ENCODE results near the gene HIRA.
"Not testable (repeated sequence)": the region's sequence is repeated elsewhere in the genome, so short reads cannot be mapped to it uniquely, and the experiment has no call there.

The HIRA gene

DNA sequence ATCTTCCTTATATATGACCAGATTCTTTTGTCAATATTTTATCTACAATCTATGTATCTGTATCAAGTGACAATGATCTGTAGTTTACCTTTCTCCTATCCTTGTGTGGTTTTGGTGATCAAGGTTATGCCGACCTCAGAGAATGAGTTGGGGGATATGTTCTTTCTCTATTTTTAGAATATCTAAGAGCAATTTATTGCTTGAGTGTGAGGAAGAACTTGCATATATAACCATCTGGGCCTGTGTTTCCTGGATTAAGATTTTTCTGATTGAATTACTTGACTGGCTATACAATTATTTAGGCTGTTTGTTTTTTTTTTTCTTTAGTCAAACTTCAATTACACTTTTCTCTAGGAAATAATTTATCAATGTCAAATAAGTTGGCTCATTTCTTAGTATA is 30.0 kb upstream of the HIRA start:
- DNase-seq = no peak

DNA sequence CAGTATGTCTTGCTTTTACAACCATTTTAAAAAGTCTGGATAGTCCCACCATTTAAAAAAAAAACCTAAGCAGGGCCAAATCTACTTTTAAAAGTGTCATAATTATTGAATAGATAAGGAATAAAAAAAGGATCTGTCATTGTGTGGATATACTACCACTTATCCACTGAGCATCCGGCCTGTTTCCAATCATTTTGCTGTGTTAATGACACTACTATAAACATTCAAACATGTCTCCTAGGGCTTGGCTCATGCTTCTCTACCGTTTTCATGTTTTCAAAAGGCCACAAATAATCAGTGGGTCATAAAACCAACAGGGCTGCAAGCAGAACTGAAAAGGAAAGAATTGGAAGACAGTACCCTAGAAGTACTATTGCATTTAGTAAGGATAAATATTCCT is 28.5 kb upstream of the HIRA start:
- DNase-seq = no peak

DNA sequence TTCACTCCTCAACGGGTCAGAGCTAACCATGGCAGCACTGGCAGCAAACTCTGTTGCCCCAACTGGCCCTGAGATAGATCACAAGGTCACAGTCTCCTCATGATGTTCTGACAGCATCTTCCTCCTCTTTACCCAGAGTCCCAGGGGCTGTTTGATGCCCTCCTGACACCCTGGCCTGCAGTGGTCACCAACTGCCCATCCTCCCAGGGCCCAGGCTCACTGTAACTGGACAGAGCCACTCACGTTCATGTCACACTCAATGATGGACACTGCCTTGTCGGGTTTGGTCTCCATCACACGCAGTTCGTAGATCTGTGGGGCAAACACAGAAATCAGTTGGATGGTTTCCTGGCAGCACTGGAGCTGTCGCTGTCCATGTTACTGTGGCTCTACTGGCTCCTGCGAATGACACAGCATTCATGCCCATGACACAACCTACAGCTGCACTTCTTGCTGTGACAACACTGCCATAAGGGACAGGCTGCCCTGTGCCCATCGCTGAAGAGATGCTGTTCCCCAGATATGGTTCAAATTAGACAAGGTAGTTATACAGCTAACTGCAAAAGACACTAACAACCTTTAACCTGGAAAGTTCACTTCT is 26.4 kb upstream of the HIRA start:
- no peak for DNase-seq

DNA sequence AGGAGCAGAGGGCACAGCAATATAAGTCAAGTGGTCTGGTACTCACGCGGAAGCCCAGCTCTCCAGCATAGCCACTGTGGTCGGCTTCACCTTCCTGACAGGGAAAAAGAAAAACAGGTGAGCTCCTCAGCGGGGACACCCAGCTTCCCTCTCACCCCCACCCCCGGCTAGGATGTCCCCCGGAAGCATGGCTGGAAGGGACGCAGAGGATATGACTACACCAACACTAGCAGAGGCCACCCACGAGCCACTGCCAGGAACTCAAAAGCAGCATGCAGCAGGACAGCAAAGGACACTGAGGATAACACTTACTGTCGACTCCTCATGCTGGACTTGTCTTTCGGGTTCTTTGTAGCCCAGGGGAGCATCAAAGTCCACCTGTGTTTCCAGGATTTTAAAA is 25.0 kb upstream of the HIRA start:
- no peak for DNase-seq

DNA sequence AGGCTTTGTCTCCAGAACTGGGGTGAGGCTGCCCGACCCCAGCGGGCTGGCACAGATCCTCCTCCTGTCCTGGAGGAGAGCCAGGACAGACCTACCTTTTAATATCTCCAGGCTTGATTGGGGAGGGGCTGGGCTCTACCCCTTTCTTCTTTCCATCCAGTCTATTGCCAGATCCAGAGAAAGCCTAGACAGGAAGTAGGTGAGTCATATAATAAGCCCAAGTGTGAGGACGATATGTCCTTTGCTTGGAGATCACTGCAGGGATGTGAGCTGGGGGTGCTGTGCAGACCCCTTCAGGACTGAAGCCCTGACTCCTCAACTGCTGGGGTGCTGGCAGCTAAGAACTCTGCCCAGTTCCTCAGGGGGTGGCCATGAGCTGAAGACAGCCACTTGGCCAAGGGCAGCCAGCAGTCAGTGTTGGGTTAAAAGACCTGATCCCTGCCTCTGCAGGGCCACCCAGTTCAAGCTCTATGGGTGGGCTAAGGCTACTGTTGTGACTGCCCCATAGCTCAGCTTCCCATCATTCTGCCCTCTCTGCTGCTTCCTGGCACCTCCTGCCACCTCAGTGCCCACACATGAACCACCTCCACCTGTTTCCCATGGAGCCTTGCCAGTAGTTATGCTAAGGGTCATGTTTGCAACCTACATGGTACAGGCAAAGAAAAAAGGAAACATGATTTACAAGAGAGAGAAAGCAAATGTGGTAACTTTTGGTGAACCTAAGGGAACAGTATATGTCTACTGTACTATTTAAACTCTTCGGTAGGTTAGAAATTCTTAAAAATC is 24.2 kb upstream of the HIRA start:
- no peak for DNase-seq

DNA sequence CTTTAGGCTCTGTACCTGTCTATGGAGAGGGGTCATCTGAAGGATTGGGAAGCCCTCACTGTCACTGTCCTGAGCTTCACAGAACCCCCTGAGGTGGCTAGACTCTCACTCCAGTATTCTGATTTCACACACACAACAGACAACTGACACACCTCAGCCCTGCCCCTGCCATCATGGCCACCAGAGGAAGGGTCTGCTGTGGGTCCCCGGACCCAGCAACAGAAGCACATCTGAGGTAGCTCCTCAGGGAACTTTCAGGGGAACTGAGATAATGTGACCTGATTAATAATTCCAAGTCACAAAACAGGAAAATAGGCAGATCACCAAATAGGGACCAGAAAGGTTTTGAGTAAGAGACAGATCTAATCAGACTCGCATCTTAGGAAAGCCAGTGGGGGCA is 23.5 kb upstream of the HIRA start:
- DNase-seq = no peak

DNA sequence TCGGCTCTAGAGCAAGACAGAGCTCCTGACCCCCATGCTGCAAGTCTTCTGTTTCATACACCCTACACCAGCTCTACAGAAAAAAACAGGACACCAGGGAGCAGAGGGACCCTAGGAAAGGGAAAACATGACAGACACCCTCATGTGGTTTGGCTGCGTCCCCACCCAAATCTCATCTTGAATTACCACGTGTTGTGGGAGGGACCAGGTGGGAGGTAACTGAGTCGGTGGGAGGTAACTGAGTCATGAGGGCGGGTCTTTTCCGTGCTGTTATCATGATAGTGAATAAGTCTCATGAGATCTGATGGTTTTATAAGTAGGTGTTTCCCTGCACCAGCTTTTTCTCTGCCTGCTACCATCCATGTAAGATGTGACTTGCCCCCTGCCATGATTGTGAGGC is 22.6 kb upstream of the HIRA start:
- DNase-seq = no peak

DNA sequence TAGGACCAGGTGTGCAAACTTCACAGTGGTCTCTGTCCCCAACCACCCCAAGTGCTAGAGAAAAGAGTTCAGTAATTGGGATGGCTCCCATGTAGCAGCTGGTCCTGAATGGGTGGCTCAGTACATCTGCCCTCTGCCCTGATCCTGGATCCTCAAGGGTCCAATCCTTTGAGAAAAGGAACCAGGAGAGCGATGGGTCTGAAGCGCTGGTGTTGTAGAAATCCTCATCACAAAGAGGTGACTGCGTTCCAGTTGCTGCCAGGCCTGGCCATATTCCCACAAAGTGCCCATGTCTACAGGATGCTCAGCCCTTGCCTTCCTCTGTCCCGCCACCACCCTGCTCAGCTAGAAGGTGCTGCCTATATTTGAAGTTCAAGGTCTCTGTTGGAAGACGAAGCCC is 22.2 kb upstream of the HIRA start:
- no peak for DNase-seq

DNA sequence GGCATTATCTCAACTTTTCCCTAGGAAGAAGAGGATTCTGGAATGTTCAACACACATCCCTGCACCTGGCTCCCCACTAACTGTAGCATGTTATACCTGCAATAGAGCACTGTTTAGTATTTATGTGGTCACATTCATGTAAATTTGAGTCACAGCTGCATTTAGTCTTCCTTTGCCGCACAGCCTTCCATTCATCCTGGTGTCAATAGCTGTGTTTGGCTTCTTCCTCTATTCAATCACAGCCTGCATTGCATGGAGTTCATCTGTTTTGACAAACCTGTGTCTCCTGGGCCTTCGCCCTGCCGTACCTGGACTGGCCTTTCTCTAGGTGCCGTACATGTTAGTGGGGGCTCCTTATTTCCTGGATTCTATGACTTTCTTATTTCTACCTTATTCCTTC is 20.0 kb upstream of the HIRA start:
- DNase-seq = no peak

DNA sequence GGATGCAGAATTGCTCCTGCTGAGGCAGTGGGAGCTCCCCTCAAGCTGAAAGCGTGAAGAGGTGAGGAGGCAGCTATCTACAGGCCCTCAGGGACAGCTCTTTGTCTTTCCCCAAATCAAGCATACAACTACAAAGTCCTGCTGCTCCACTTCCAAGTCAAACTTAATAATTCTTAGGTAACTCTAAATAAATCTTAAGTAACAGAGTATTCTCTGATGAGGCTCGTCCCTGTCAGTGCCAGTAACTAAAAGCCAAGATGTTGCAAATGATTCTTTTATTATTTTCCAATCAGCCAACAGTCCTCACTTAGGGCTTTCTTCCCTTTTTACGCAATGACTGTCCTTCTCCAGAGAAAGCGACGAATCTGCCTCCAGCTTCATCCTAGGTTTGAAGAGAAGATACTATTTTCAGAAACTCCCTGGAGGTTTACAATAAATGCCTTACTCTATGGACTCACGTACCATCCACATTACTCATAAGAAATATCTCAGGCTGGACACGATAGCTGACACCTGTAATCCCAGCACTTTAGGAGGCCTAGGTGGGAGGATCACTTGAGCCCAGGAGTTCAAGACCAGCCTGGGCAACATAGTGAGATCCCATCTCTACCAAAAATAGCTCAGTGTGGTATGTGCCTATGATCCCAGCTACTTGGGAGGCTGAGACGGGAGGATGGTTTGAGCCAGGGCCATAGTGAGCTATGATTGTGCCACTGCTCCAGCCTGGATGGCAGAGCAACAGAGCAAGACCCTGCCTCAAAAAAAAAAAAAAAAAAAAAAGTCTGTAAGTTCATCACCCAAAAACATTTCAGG is 19.0 kb upstream of the HIRA start:
- DNase-seq = no peak

DNA sequence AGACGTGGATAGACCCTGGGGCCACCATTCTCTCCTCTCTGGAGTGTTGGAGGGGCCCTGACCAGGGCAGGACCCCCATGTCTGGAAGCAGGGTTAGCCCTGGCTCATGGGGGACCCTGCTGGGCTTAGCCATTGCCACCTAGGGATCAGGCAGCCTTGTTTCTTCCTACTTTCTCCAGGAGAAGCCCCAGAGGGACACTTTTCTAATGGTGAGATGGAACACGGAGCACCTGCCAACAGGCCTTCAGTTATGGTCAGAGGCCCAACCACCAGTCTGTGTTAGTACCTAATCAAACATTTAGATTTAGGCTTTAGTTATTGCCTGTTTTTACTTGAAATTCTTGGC is 17.9 kb upstream of the HIRA start:
- no peak for DNase-seq

DNA sequence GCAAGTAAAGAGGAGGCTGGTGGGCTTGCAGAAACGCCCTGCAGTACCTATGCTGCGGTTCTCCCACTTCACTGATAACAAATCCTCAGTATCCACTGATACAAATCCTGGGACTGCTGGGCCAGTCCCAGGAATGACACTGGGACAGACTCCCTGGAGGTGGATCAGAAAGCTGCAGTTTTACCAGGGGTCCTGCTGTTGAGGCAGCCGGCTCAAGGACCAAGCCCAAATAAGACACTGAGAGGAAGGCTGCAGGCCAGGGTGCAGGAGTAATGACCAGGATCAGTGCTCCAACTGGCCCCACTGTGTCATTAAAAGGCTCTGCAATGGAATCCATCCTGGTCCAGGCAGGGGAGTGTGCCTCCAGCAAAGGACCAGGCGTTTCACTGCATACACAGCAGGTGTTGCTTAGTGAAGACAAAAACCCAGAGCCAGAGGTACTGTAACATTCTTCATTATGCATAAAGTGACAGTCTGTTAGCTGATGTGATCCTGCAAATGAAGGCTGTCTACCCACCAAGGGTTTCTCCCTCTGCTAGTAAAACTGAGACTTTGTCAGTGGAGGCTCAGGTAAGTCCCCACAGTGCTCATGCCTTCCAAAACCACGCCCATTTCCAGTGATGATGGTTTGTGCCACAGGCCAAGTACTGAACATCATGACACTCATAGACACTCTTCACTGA is 17.3 kb upstream of the HIRA start:
- DNase-seq = no peak

DNA sequence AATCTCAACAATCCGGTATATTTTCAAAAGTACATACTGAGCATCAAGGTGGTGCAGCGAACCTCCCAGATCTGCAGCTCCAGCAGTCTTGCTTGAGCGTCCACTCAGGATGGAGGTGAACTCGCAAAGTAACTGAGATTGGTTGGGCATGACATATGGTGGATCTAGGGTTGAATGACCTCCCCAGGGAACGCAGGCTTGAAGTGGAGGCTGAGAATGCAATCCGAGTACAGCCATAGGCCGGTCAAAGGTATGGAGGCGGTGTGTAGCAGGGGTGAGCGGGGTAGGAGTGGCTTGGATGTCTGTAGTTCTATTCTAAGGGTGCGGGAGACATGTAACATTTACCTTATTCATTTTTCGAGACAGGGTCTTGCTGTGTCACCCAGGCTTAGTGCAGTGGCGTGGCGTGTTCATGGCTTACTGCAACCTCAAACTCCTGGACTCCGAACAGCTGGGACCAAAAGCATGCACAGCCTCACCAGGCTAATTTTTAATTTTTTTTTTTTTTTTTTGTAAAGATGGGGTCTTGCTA is 16.6 kb upstream of the HIRA start:
- DNase-seq = peak; percentile 50 to 64

DNA sequence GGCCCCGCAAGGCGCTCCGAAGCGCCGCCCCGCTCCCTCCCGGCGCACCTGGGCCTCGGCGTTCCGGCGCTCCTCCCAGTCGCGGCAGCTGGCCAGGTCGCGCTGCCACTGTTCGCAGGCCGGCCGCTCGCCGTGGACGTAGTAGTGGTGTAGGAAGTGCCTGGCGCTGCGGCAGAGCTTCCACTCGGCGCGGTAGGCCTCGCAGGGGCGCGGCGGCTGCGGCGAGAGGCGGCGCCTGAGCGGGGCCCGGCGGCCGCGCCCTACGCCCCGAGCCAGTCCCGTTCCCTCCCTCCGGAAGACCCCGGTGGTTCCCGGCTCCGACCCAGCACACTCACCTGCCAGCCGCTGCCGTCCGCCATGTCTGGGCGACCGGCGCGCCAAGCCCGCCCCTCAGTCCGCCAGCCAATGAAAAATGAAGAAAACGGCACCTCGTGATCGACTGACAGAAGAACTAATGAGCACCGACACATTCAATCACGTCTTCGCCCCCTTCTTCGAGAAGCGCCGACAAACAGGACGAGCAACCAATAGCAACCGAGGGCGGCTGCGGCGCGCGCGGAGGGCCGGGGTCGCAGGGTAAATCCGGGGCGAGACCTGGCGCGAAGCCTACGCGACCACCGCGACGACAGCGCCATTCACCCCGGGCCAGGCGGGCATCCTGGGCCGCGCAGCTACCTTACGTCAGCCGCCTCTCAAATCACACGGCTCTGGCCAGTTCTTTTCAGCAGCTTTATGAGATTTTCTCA is 16.0 kb upstream of the HIRA start, which contains the start of gene C22orf39:
C22orf39 (minus strand) TSS at position 382 of the 746 bp plus-strand sequence; CDS start at position 359, 23 bp downstream.
- peak; percentile 90 to 97 for DNase-seq

DNA sequence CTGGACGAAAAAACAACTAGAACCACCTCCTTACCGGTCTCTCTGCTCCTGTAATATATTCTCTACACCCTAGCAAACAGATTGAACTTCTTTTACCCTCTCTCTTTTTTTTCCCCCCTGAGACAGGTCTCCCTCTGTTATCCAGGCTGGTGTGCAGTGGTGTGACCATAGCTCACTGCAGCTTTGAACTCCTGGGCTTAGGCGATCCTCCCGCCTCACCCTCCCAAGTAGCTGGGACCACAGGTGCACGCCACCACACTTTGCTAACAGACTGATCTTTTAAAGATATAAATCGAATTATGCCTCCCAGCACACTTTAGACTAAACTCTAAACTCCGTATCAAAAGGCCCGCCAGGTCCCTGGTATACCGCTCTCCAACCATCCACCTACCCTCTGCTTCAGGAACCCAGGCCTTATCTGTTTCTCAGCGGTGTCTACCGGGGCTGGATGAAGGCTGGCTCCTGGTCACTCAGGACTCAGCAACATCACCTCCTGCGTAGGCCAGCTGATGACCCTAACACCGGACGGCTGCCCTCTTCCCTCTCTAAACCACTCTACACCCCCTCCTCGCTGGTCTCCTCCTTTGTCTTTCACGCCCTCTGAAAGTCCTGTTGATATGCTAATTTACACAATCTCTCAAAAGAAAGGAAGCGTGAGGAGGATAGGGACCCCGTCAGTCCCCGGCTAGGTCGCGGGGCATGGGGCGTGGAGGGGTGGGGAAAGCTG is 15.2 kb upstream of the HIRA start:
- DNase-seq = no peak

DNA sequence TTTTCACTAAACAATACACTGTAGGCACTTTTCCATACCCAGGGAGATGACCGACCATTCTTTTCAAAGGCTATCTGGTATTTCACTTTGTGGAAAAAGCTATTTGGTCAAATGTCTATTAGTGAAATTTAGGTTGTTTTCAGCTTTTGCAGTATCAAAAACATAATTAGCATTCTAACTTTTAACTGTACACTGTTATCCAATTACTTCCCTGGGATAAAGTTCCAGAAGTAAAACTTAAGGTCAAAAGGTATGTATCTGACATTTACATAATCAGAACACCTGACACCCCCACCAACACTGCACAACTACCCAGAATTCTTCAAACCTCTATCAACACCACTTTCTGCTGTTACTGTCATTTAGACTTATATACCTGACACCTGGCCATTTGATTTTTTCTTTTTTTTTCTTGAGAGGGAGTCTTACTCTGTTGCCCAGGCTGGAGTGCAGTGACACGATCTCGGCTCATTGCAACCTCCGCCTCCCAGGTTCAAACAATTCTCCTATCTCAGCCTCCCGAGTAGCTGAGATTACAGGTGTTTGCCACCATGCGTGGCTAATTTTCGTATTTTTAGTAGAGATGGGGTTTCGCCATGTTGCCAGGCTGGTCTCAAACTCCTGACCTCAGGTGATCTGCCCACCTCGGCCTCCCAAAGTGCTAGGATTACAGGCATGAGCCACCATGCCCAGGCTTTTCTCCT is 13.9 kb upstream of the HIRA start:
- not testable (repeated sequence) for DNase-seq

DNA sequence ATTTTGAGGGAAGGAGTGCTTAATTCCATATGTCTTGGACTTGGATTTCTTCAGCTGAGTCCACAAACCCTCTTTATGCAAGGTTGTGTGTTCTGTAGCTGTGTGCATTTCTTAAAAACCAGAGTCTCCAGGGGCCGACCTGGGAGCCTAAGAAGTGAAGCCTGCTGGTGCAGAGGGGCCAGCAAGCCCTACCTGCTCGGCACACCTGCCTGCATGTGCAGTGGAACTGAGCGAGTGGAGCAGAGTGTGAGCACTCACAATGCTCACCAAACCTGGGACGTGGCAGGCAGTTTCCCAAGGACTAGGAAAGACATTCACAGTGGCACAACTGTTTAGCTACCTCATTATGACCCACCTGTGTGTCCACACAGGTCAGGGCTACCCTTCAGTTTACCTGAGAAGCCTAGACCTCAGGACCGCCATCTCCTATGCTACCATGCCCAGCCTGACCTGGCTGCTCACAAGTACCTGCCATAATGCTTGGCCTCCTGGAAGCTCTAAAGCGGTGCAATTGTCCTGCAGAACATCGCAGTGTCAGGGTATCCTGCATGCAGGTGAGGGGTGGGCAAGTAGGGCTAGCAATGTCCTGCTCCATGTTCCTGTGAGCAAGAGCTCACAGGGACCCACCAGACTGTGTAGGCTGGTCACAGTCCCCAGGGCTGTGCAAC is 12.1 kb upstream of the HIRA start:
- DNase-seq = no peak

DNA sequence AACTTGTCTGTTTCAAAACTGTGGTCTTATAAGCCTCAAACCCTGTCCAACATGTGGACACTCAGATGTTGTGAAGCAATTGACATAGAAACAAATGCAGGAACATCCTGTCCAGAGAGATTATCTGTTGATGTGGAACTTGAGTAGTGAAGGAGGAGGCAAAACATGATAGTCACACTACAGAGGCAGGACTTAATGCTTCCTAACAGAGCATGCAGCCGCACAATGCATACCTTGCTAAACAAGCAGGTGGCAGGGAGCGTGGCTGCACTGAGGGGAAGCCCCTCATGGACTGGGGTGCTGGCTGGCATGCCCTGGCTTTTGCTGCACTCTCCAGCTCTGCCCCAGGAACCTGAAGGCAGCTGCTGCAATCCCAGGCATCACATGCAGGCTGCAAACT is 10.6 kb upstream of the HIRA start:
- no peak for DNase-seq

DNA sequence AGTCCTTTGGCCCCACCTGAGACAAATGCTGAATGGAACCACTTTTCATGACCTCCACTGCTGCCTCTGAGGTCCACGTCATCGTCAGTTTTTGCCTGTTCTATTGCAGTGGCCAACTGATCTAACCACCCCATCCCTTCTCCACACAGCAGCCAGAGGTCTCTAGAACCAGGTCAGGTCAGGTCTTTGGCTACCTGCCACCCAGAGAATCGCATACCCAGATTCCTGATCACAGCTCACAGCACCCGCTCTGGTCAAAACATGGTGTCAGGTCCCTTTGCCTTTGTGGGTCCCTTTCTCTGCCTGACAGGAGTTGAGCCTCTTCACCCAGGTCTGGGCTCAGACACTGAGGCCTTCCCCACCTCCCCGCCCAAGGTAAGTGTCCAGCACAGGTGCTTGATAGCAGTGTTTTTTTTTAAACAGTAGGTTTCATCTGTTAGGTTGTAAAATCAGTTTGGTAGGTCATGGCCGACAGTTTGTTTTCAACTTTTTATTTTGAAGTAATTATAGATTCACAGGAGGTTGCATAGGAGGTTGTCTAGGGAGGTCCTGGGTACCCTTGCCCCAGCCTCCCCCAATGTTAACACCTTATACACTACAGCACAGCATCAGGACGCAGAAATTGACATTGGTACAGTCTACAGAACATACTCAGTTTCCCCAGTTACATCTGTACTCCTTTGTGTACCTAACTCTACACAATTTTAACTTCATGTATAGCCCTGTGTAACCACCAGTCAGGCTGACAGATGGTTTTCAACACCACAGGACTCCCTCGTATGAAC is 9.1 kb upstream of the HIRA start:
- no peak for DNase-seq

DNA sequence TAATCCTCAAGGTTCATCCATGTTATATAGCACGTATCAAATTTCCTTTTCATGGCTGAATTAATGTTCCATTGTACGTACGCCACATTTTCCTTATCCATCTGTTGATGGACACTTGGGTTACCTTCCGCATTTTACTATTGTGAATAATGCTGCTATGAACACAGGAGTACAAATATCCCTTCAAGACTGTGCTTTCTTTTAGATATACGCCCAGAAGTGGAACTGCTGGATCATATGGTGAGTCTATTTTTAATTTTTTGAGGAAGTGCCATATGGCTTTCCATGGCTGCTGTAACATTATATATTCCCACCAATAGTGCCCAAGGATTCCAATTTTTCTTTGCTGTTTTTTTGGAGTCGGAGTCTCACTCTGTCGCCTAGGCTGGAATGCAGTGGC is 6.8 kb upstream of the HIRA start:
- no peak for DNase-seq
